H1 (cell line): Measurements from ENCODE around the gene EEIG1. TPM values are rescaled to one million over a fixed set of nuclear protein-coding genes. Genes with fewer than 3 reads are reported as not detected.

ENCODE experiments used
- CTCF ChIA-PET: fragments of 300-600 bp; sonication (Branson Sonifier 250); formaldehyde crosslinking; loops from one replicate; lab custom pipeline; 2021; ENCODE audit not compliant: partially characterized antibody; lab: Charles Lee
- POLR2A ChIA-PET: fragments of 300-600 bp; sonication (Branson Sonifier 250); formaldehyde crosslinking; loops from one replicate; lab custom pipeline; 2021; ENCODE audit warnings: inconsistent platforms; ENCODE audit not compliant: partially characterized antibody; lab: Charles Lee
- DNase-seq, 2 experiments: peaks; one replicate each; pipeline versions ENCODE4 v3.0.0 to v3.0.0-alpha.2; 2010 to 2022; ENCODE audit warnings: low spot score in 2 of 2, low read depth in 1 of 2, mixed read lengths in 1 of 2
- FAIRE-seq: peaks from 2 replicates; lab custom pipeline; 2011; peaks lifted over from hg19 to GRCh38; lab: Jason Lieb, UNC
- H2AFZ ChIP-seq: 2 replicates; pipeline ENCODE4 v1.8.1; 2012; ENCODE audit warnings: low read length, inconsistent platforms
- H2AK5ac ChIP-seq: 2 replicates; pipeline ENCODE4 v1.6.1; 2013; ENCODE audit warnings: low read depth, low read length
- H2BK120ac ChIP-seq: replicated peaks from 2 replicates; pipeline ENCODE3; 2013; ENCODE audit warnings: low read depth, low read length, inconsistent platforms
- H2BK12ac ChIP-seq: 2 replicates; pipeline ENCODE4 v1.6.1; 2013; ENCODE audit warnings: low read depth, low read length
- H2BK15ac ChIP-seq: 2 replicates; pipeline ENCODE4 v1.6.1; 2013; ENCODE audit warnings: low read length
- H2BK20ac ChIP-seq: 2 replicates; pipeline ENCODE4 v1.6.1; 2013; ENCODE audit warnings: low read length
- H2BK5ac ChIP-seq: 2 replicates; pipeline ENCODE4 v1.6.1; 2013; ENCODE audit warnings: low read depth, low read length
- H3K14ac ChIP-seq: 2 replicates; pipeline ENCODE4 v1.6.1; 2013; ENCODE audit warnings: inconsistent platforms; ENCODE audit not compliant: insufficient read length
- H3K18ac ChIP-seq: 2 replicates; pipeline ENCODE4 v1.6.1; 2013; ENCODE audit warnings: low read length; ENCODE audit errors: extremely low read depth
- H3K23ac ChIP-seq: 2 replicates; pipeline ENCODE4 v1.6.1; 2013; ENCODE audit warnings: inconsistent platforms; ENCODE audit not compliant: insufficient read length
- H3K23me2 ChIP-seq: 2 replicates; pipeline ENCODE4 v1.6.1; 2013; ENCODE audit warnings: low read depth, low read length
- H3K27ac ChIP-seq: 2 replicates; pipeline ENCODE4 v1.6.1; 2011; ENCODE audit warnings: low read depth, low read length, inconsistent platforms
- H3K27me3 ChIP-seq, 4 experiments: replicated peaks in 1 of 4; 1 replicate in 1 of 4; 2 replicates in 3 of 4; pipeline versions ENCODE4 v1.6.1 to v1.8.1; 2011 to 2013; ENCODE audit warnings: low read length in 3 of 4, mild to moderate bottlenecking in 3 of 4, inconsistent platforms in 2 of 4, mixed read lengths in 2 of 4, moderate library complexity in 1 of 4; ENCODE audit not compliant: control insufficient read depth in 3 of 4, insufficient read depth in 3 of 4; ENCODE audit errors: extremely low read depth in 1 of 4
- H3K36me3 ChIP-seq, 4 experiments: 2 replicates each; pipeline versions ENCODE4 v1.6.1 to v1.8.1; 2011 to 2013; ENCODE audit warnings: mild to moderate bottlenecking in 4 of 4, low read length in 3 of 4, moderate library complexity in 2 of 4, control low read depth in 1 of 4, inconsistent platforms in 1 of 4; ENCODE audit not compliant: insufficient read depth in 4 of 4, control insufficient read depth in 2 of 4
- H3K4ac ChIP-seq: replicated peaks from 2 replicates; pipeline ENCODE3; 2013; ENCODE audit warnings: low read length, low read depth, mixed read lengths, inconsistent platforms; ENCODE audit not compliant: insufficient read length
- H3K4me1 ChIP-seq, 4 experiments: replicated peaks in 1 of 4; 1 replicate in 1 of 4; 2 replicates in 3 of 4; pipeline versions ENCODE4 v1.6.1 to v1.8.1; 2011 to 2013; ENCODE audit warnings: low read length in 3 of 4, inconsistent platforms in 2 of 4, mixed read lengths in 1 of 4; ENCODE audit not compliant: insufficient read depth in 4 of 4, control insufficient read depth in 3 of 4
- H3K4me2 ChIP-seq, 2 experiments: 2 replicates each; pipeline versions ENCODE4 v1.6.1 to v1.8.1; 2011 to 2013; ENCODE audit warnings: low read depth in 2 of 2, low read length in 2 of 2, control low read depth in 1 of 2, inconsistent platforms in 1 of 2, mild to moderate bottlenecking in 1 of 2; ENCODE audit not compliant: insufficient read depth in 1 of 2
- H3K4me3 ChIP-seq, 4 experiments: fragments of 200-600, 300-600 bp in 1 of 4; sonication (generic), shearing (Covaris generic), sonication (Bioruptor Twin) in 1 of 4; 2 replicates each; pipeline versions ENCODE4 v1.5.1 to v1.8.1; 2011 to 2016; ENCODE audit warnings: low read length in 4 of 4, low read depth in 3 of 4, control low read depth in 2 of 4, inconsistent platforms in 2 of 4, mild to moderate bottlenecking in 2 of 4, mixed read lengths in 1 of 4, moderate library complexity in 1 of 4; ENCODE audit not compliant: insufficient read depth in 2 of 4; ENCODE audit errors: extremely low read depth in 1 of 4
- H3K56ac ChIP-seq: replicated peaks from 2 replicates; pipeline ENCODE3; 2013; ENCODE audit warnings: low read depth, mild to moderate bottlenecking, mixed read lengths, low read length, inconsistent platforms; ENCODE audit not compliant: insufficient read length
- H3K79me1 ChIP-seq: 2 replicates; pipeline ENCODE4 v1.6.1; 2013; ENCODE audit warnings: low read depth, low read length, control low read depth
- H3K79me2 ChIP-seq, 2 experiments: 2 replicates each; pipeline versions ENCODE4 v1.6.1 to v1.8.1; 2012 to 2013; ENCODE audit warnings: low read length in 2 of 2, mild to moderate bottlenecking in 2 of 2, inconsistent platforms in 1 of 2; ENCODE audit not compliant: insufficient read depth in 2 of 2, control insufficient read depth in 1 of 2
- H3K9ac ChIP-seq, 4 experiments: replicated peaks in 1 of 4; 1 replicate in 1 of 4; 2 replicates in 3 of 4; pipeline versions ENCODE4 v1.6.1 to v1.8.1; 2011 to 2013; ENCODE audit warnings: low read depth in 3 of 4, low read length in 3 of 4, control low read depth in 2 of 4, mild to moderate bottlenecking in 2 of 4, moderate library complexity in 2 of 4, inconsistent platforms in 1 of 4; ENCODE audit errors: extremely low read depth in 1 of 4
- H3K9me3 ChIP-seq, 2 experiments: 2 replicates each; pipeline versions ENCODE4 v1.6.1 to v1.8.1; 2012 to 2013; ENCODE audit warnings: mild to moderate bottlenecking in 2 of 2, moderate library complexity in 2 of 2, control low read depth in 1 of 2, inconsistent platforms in 1 of 2, low read depth in 1 of 2, low read length in 1 of 2, mixed read lengths in 1 of 2; ENCODE audit not compliant: insufficient read depth in 2 of 2
- H4K20me1 ChIP-seq, 2 experiments: replicated peaks in 1 of 2; 2 replicates each; pipeline versions ENCODE3 to v1.8.1; 2011 to 2013; ENCODE audit warnings: inconsistent platforms in 2 of 2, low read length in 2 of 2, mild to moderate bottlenecking in 1 of 2; ENCODE audit not compliant: insufficient read depth in 2 of 2, control insufficient read depth in 1 of 2
- H4K5ac ChIP-seq: 2 replicates; pipeline ENCODE4 v1.6.1; 2013; ENCODE audit warnings: low read length, low read depth, mixed read lengths, inconsistent platforms; ENCODE audit not compliant: insufficient read length
- H4K8ac ChIP-seq: 2 replicates; pipeline ENCODE4 v1.8.0; 2013; ENCODE audit warnings: mild to moderate bottlenecking, moderate library complexity, low read length, inconsistent platforms; ENCODE audit not compliant: insufficient read depth; ENCODE audit errors: extremely low read depth
- H4K91ac ChIP-seq: replicated peaks from 2 replicates; pipeline ENCODE3; 2013; ENCODE audit warnings: low read length, mixed read lengths, inconsistent platforms; ENCODE audit not compliant: insufficient read length
- ASH2L ChIP-seq: fragments of 200-600, 300-600 bp; sonication (generic); IDR thresholded peaks from one replicate; pipeline ENCODE4 v1.7.1; 2017; ENCODE audit warnings: low read length
- CBX5 ChIP-seq: fragments of 300-800, 300-1000 bp; sonication (generic); IDR thresholded peaks from 2 replicates; pipeline ENCODE4 v1.7.1; 2016; ENCODE audit warnings: antibody characterized with exemption, low read length, low read depth
- E2F6 ChIP-seq: IDR thresholded peaks from 2 replicates; pipeline ENCODE4 v1.6.1; 2012; ENCODE audit warnings: inconsistent platforms
- MAX ChIP-seq: IDR thresholded peaks from 2 replicates; pipeline ENCODE4 v1.6.1; 2012; ENCODE audit warnings: inconsistent platforms
- POLR2A ChIP-seq, 2 experiments: IDR thresholded peaks; 1 replicate in 1 of 2; 2 replicates in 1 of 2; pipeline ENCODE4 v1.6.1; 2011; ENCODE audit warnings: low read depth in 2 of 2, low read length in 2 of 2, mild to moderate bottlenecking in 2 of 2; ENCODE audit errors: control extremely low read depth in 1 of 2
- SIRT6 ChIP-seq: IDR thresholded peaks from one replicate; pipeline ENCODE4 v1.7.1; 2012; ENCODE audit warnings: low read length, inconsistent platforms
- SP2 ChIP-seq: IDR thresholded peaks from 2 replicates; pipeline ENCODE4 v1.6.1; 2012; ENCODE audit warnings: mild to moderate bottlenecking, low read length, inconsistent platforms
- USF2 ChIP-seq: IDR thresholded peaks from 2 replicates; pipeline ENCODE4 v1.6.1; 2011; ENCODE audit warnings: low read length, improper control_type of control experiment
- WGBS, 2 experiments: shearing (Covaris generic) in 1 of 2; methylation state at CpG; one replicate each; pipeline versions ENCODE4 v1.1.6 to v1.1.7; 2013 to 2015; ENCODE audit warnings: low lambda C conversion rate in 2 of 2, mixed read lengths in 2 of 2, inconsistent platforms in 1 of 2, low coverage in 1 of 2, missing lambda C conversion rate in 1 of 2; ENCODE audit not compliant: insufficient replicate concordance in 2 of 2, insufficient coverage in 1 of 2, insufficient read length in 1 of 2; ENCODE audit errors: extremely low coverage in 1 of 2, missing lambda C conversion rate in 1 of 2; 5-methylcytosine and 5-hydroxymethylcytosine counted together
- polyA plus RNA-seq, 7 experiments: library from polyadenylated mRNA; depleted of rRNA in 3 of 7; stranded (reverse) in 5 of 7; unstranded in 2 of 7; fragments of >200 nt in 5 of 7; fragments of 200-250 nt in 2 of 7; gene quantifications; 1 replicate in 5 of 7; 2 replicates in 1 of 7; 4 replicates in 1 of 7; pipeline versions ENCODE4 v1.2.1 to v1.2.3, GENCODE V29; 2011 to 2013; ENCODE audit warnings: missing spikeins in 2 of 7, mixed read lengths in 2 of 7
- total RNA-seq: library from RNA; stranded (reverse); fragmentation: NEBNext Ultra II Directional; extraction: Animal tissue kit (Norgen Biotek cat#: 25700); gene quantifications from 2 replicates; pipeline ENCODE4 v1.2.1, GENCODE V29; 2021

Gene EEIG1
- total and polyA plus RNA-seq, 2 of the 8 experiments (the other 6 are each of a cell fraction or from before 2014, with no cell fraction given): 29.8 to 50.8 TPM

GRCh38 chr9:127943011-127943662 is 37.7 kb downstream of the EEIG1 start:
- H4K20me1 ChIP-seq: peaks cover 7 to 20% of the 10 kb centered on the region in 2 experiments
- H3K9me3 ChIP-seq: no peaks in the 10 kb centered on the region
- H2AFZ ChIP-seq: no peak overlapping the region
- 92% methylated on average over 14 of the region's 14 CpGs; no CpG with 5 or more reads in 1 of the 2 experiments for WGBS, 2 experiments
- H3K18ac ChIP-seq: peak overlapping the region; percentile 48; the same call in 1 of the 2 replicates
- no peak overlapping the region for H3K56ac ChIP-seq
- peaks cover 0 to 19% (median 11%) of the 10 kb centered on the region in 4 experiments; a peak in 6 of 7 replicates for H3K4me1 ChIP-seq
- no peak overlapping the region for H2BK20ac ChIP-seq
- no peak overlapping the region for H4K91ac ChIP-seq
- DNase-seq (no peak), FAIRE-seq (no peak)
- no peak overlapping the region for H4K8ac ChIP-seq
- peak overlapping the region; percentile 75; the same call in 1 of the 2 replicates for H2BK12ac ChIP-seq
- H2BK15ac ChIP-seq: 0 out of 2 replicates have a peak overlapping the region, but pooled peaks have one; percentile 61
- no peak overlapping the region for H3K4me2 ChIP-seq
- H3K14ac ChIP-seq: no peak overlapping the region
- H3K23me2 ChIP-seq: peaks cover 2% of the 10 kb centered on the region; the same call in 1 of the 2 replicates
- no peak overlapping the region for H3K23ac ChIP-seq
- H4K5ac ChIP-seq: no peak overlapping the region
- H3K36me3 ChIP-seq: peaks cover 7 to 16% (median 13%) of the 10 kb centered on the region in 4 experiments
- TF ChIP-seq USF2: no peak
- no peak for TF ChIP-seq SP2
- TF ChIP-seq MAX: no peak
- no peak for TF ChIP-seq SIRT6
- no peak for TF ChIP-seq CBX5
- no peak for TF ChIP-seq E2F6
- TF ChIP-seq POLR2A (IDR thresholded peaks at IDR 0.05; ENCODE audit: control extremely low read depth in 1 of 2, low read depth in 2 of 2, low read length in 2 of 2): no peak
- peak; percentile 13 for TF ChIP-seq ASH2L
- no peaks in the 10 kb centered on the region for H3K79me2 ChIP-seq
- no peak overlapping the region; the same call in 1 of the 2 replicates for H2BK5ac ChIP-seq
- no peak overlapping the region for H3K27ac ChIP-seq
- POLR2A ChIA-PET: interaction anchor here (0.6 to 1.6 kb wide), 7 partner anchors 9 to 129 kb away, joined by 3 to 4 read pairs (median 3); partner anchors contain the start of gene PIP5KL1
- no peak overlapping the region; the same call in 1 of the 2 replicates for H2AK5ac ChIP-seq
- no peak overlapping the region for H3K4me3 ChIP-seq
- no peaks in the 10 kb centered on the region for H3K27me3 ChIP-seq
- H3K4ac ChIP-seq: no peak overlapping the region
- H3K9ac ChIP-seq: no peak overlapping the region
- H3K79me1 ChIP-seq: no peaks in the 10 kb centered on the region
- H2BK120ac ChIP-seq: no peak overlapping the region
- CTCF ChIA-PET: interaction anchor here (0.6 to 35.5 kb wide), 54 partner anchors 12 to 488 kb away, joined by 3 to 825 read pairs (median 4); partner anchors contain the start of genes EEIG1, NAIF1, PIP5KL1 and ST6GALNAC4
